ENCODE results near the gene MPL.

The MPL gene

GRCh38 chr1:43367904-43368645, 30.5 kb downstream of the MPL start, which contains the start of gene ELOVL1 (continued):
- TF ChIP-seq ZNF16 (tag by site-specific recombination; IDR thresholded peaks at IDR 0.05; ENCODE audit: low read depth) (peak; percentile 53; the same call in 1 of the 2 replicates), ZNF580 (tag by site-specific recombination; IDR thresholded peaks at IDR 0.05) (peak; percentile 69; the same call in 1 of the 2 replicates), HOXA7 (CRISPR knock-in tag; IDR thresholded peaks at IDR 0.05; ENCODE audit: borderline replicate concordance) (no peak), ZNF146 (tag by site-specific recombination; IDR thresholded peaks at IDR 0.05) (no peak), ZNF26 (tag by site-specific recombination; IDR thresholded peaks at IDR 0.05) (no peak), ZNF530 (tag by site-specific recombination; IDR thresholded peaks at IDR 0.05; ENCODE audit: low read depth) (no peak), ZNF239 (tag by site-specific recombination; IDR thresholded peaks at IDR 0.05) (no peak), ZNF626 (tag by site-specific recombination; IDR thresholded peaks at IDR 0.05) (no peak), MZF1 (tag by site-specific recombination; IDR thresholded peaks at IDR 0.05; ENCODE audit: borderline replicate concordance) (no peak), ATF2 (tag by site-specific recombination; IDR thresholded peaks at IDR 0.05; ENCODE audit: low read depth) (no peak), ZNF707 (tag by site-specific recombination; IDR thresholded peaks at IDR 0.05) (no peak), ZNF266 (tag by site-specific recombination; IDR thresholded peaks at IDR 0.05; ENCODE audit: low read depth) (no peak), ZSCAN4 (tag by site-specific recombination; IDR thresholded peaks at IDR 0.05) (no peak), GFI1B (tag by site-specific recombination; IDR thresholded peaks at IDR 0.05) (no peak), PRDM2 (tag by site-specific recombination; IDR thresholded peaks at IDR 0.05; ENCODE audit: borderline replicate concordance) (no peak), KLF16 (tag by site-specific recombination; IDR thresholded peaks at IDR 0.05) (no peak; the same call in 1 of the 2 replicates), ZEB2 (tag by site-specific recombination; IDR thresholded peaks at IDR 0.05) (peak; percentile 66; the same call in 1 of the 2 replicates), ZNF449 (tag by site-specific recombination; IDR thresholded peaks at IDR 0.05) (peak; percentile 61; the same call in 1 of the 2 replicates), ZNF621 (tag by site-specific recombination; IDR thresholded peaks at IDR 0.05) (no peak), ZFP69B (tag by site-specific recombination; IDR thresholded peaks at IDR 0.05) (peak; percentile 86), OSR2 (tag by site-specific recombination; IDR thresholded peaks at IDR 0.05) (peak; percentile 54; the same call in 1 of the 2 replicates), ZNF701 (tag by site-specific recombination; IDR thresholded peaks at IDR 0.05) (no peak), ZNF350 (tag by site-specific recombination; IDR thresholded peaks at IDR 0.05) (no peak), YY2 (tag by site-specific recombination; IDR thresholded peaks at IDR 0.05) (no peak), ZNF202 (tag by site-specific recombination; IDR thresholded peaks at IDR 0.05; ENCODE audit: borderline replicate concordance) (no peak), PRDM1 (tag by site-specific recombination; IDR thresholded peaks at IDR 0.05) (peak; percentile 95), ZNF155 (tag by site-specific recombination; IDR thresholded peaks at IDR 0.05) (no peak), HOXD13 (CRISPR knock-in tag; IDR thresholded peaks at IDR 0.05; ENCODE audit: borderline replicate concordance) (no peak), RBAK (tag by site-specific recombination; IDR thresholded peaks at IDR 0.05) (no peak)

All from HEK293 (cell line).